Dendritic cell treated with granulocyte-macrophage colony-stimulating factor and Interleukin-4, amounts not matched to agents 40 ng/mL and 50 ng/mL, for 4 days (primary cell): Measurements from ENCODE around the gene RASAL3.

Experiments used
- H3K27ac Mint-ChIP-seq: one replicate; pipeline ENCODE4 v1.8.0; 2022; ENCODE audit warnings: mild to moderate bottlenecking, mixed read lengths
- H3K27me3 Mint-ChIP-seq: one replicate; pipeline ENCODE4 v1.8.0; 2022; ENCODE audit warnings: mild to moderate bottlenecking, mixed read lengths
- H3K36me3 Mint-ChIP-seq: one replicate; pipeline ENCODE4 v1.8.0; 2022; ENCODE audit warnings: low read depth, mixed read lengths
- H3K4me1 Mint-ChIP-seq: one replicate; pipeline ENCODE4 v1.8.0; 2022; ENCODE audit warnings: low read depth, mixed read lengths
- H3K4me3 Mint-ChIP-seq: one replicate; pipeline ENCODE4 v1.8.0; 2022; ENCODE audit warnings: mild to moderate bottlenecking, moderate library complexity, mixed read lengths
- H3K9me3 Mint-ChIP-seq: one replicate; pipeline ENCODE4 v1.8.0; 2022; ENCODE audit warnings: mixed read lengths
- intact Hi-C: fragments of 100-400 bp; cut with micrococcal nuclease; formaldehyde crosslinking; loops from one replicate; pipeline ENCODE4 v1.15.0; 2022

RASAL3 gene

DNA sequence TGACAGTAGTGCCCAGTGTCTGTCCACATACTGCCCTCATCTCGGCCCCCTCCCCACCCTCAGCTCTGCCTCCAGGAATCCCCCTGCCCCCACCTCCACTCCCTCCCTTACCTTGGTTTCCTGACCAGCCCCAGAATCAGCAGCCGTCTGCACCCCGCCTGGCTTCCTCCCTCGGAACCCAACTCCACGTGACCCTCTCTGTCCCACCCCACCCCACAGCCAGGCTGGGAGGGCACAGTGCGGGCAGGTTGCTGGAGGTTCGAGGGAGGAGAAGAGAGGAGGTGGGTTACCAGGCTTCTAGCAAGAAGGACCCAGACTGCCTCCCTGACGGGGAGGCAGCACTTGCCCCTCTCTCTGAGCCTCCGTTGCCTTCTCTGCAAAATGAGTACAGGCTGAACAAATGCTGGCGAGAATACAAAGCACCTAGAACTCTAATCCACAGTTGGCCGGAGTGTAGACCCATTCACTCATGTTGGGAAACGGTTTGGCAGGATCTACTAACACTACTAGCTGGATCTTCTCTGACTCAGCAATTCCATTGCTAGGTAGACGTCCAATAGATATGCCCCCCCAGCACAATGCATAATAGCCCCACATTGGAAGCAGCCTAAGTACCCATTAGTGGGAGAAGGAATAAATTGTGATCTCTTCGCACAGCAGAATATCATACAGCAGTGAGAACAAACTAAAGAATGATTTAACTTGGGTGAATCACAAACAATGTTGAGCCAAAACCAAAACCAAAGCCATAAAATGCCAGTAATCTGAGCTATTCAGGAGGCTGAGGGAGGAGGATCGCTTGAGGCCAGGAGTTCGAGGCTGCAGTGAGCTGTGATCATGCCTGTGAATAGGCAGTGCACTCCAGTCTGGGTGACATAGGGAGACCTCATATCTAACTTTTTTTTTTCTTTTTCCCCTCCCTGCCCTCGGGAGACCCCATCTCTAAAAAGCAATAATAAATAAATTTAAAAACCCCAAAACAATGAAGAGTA is at the start of gene RASAL3:
Gene RASAL3, minus strand, starts transcription at position 151 of the 992 bp plus-strand sequence. CDS start 186 bp downstream, outside the sequence.
- H3K4me1 Mint-ChIP-seq = peaks cover 45% of the 10 kb centered on the region
- H3K36me3 Mint-ChIP-seq = peaks cover 18% of the 10 kb centered on the region
- H3K4me3 Mint-ChIP-seq = peak within 1 kb of the TSS; percentile 83
- H3K27ac Mint-ChIP-seq = peak within 1 kb of the TSS; percentile 90
- H3K9me3 Mint-ChIP-seq = no peaks in the 10 kb centered on the region
- intact Hi-C loops = no loop called here
- H3K27me3 Mint-ChIP-seq = peaks cover 20% of the 10 kb centered on the region

DNA sequence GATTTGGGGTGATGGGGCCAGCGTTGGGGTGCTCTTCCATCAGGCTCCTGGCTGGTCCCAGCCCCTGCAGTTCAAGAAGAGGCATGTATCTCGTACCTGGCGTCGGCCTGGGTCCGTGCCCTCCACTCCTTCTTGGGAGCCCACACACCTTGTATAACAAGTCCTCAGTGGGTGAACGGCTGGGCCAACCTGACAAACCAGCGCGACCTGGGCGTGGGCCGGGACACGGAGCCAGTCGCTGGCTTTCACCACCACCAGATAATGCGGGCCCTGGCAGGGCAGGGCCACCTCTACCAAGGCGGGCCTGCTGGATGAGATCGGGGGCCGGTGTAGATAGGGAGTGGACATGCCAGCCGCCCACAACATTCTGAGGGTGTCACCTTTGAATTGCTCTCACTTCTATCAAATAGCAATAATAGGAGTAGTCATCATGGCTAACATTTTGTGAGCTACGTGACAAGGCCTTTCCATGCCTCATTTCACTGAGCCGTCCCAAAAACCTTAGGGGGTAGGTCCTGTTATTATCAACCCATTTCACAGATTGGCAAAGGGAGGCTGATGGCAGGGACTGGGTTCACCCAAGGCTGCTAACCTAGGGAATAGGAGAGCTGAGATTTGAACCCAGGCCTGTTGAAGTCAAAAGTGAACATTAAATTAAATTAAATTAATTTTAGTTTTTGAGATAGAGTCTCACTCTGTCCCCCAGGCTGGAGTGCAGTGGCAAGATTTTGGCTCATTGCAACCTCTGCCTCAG is 47.5 kb upstream of the RASAL3 start:
- peaks cover 27% of the 10 kb centered on the region for H3K4me1 Mint-ChIP-seq
- intact Hi-C loops = no loop called here
- H3K27me3 Mint-ChIP-seq = peaks cover 32% of the 10 kb centered on the region
- H3K36me3 Mint-ChIP-seq = no peaks in the 10 kb centered on the region
- H3K4me3 Mint-ChIP-seq = no peak overlapping the region
- H3K9me3 Mint-ChIP-seq = peaks cover 11% of the 10 kb centered on the region
- H3K27ac Mint-ChIP-seq = no peak overlapping the region

DNA sequence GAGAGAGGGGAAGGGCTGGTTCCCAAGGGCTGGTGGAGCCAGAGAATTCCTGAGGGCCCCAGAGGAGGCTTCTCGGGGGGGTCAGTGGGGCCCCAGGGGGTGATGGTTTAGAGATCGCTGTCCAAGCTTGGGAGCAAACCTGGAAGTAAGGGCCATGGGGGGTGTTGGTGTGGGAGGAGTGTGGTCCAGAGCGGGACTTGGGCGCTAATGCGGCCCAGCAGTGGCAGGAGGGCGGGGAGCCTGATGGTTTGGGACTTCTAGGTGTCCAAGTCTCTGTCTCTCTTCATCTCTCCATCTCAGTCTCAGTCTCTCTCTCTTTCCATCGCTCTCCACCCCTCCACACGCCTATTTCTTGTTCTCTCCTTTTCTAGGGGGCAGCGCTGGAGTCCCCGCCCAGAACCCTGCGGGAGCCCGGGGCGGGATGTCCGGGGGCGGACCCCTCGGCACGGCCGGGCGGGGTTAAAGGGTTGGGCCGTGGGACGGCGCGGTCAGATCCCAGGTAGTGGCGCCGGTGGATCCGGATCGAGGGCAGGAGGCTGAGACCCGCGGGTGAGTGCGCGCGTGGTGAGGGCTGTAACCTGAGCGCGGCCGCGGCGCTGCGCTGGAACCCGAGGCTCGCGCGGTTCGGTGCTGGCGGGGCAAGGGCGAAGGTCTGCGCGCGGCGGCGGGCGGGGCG is 43.8 kb upstream of the RASAL3 start, which contains the start of gene CYP4F22:
Gene CYP4F22, plus strand, starts transcription at position 491 of the 676 bp plus-strand sequence. CDS start 16,812 bp downstream, outside the sequence.
- Mint-ChIP-seq H3K27me3 (peaks cover 40% of the 10 kb centered on the region), H3K4me1 (peaks cover 15% of the 10 kb centered on the region), H3K4me3 (no peak within 1 kb of the TSS), H3K27ac (no peak within 1 kb of the TSS), H3K9me3 (no peaks in the 10 kb centered on the region), H3K36me3 (no peaks in the 10 kb centered on the region)
- intact Hi-C loops = no loop called here

DNA sequence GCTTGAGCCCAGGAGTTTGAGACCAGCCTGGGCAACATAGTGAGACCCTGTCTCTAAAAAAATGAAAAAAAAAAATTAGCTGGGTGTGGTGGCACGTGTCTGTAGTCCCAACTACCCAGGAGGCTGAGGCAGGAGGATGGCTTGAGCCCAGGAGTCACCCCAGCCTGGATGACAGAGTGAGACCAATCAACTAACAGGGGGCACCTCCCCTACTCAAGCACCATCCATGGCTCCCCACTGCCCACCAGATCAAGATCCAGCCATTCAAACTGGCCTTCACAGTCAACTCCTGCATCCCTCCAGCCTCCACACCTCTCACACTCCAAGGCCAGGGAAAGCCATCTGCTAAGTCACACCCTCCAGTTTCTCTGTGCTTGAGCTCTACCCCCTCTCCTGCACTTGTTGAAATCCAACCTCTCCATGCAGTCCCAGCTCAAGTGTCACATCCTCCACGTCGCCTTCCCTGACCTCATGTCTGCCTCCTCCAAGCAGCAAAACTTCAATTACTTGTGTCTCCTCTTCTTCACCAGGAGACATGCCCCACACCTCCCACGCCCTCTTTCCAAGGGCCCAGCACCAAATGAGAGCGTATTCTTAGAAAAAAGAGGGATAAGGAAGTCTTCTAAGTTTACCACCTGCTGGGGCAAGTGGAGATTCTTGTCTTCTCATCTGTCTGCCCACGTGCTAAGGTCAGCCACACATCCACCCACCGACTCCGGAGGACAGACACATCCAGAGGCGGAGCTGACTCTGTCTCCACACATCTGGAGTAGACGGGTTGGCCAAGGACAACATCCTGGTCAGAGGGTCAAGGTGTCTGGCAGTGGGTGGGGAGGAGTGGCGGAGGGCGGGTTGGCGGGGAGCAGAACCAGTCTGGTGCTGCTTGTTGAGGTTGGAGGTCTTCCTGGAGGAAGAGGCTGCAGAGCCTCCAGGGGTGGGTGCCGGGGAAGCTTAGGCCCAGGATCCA is 43.0 kb upstream of the RASAL3 start:
- H3K4me3 Mint-ChIP-seq = no peak overlapping the region
- H3K4me1 Mint-ChIP-seq = peaks cover 15% of the 10 kb centered on the region
- H3K9me3 Mint-ChIP-seq = no peaks in the 10 kb centered on the region
- H3K27ac Mint-ChIP-seq = no peak overlapping the region
- no peaks in the 10 kb centered on the region for H3K36me3 Mint-ChIP-seq
- intact Hi-C loops = no loop called here
- peaks cover 42% of the 10 kb centered on the region for H3K27me3 Mint-ChIP-seq

DNA sequence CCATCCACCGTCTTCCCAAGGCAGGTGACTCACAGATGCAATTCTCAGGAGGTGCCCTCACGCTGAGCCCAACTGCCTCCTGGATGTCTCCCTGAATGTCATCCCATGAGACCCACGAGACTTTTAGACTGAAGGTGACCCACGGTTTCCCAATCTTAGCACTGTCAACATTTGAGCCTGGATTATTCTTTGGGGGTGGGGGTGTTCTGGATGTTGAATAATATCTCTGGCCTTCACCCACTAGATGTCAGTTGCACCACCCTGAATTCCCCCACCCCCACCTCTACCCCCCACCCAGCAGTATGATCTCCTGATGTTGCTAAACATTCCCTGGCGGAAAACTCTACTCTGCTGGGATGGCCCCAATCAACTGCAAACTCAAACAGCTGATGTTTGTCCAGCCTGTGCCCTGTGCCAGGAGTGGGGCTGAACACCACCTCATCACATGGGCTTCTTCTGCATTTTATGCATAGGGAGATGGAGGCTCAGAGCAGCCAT is 41.8 kb upstream of the RASAL3 start:
- Mint-ChIP-seq H3K27ac (no peak overlapping the region), H3K4me1 (peaks cover 15% of the 10 kb centered on the region), H3K27me3 (peaks cover 48% of the 10 kb centered on the region), H3K36me3 (no peaks in the 10 kb centered on the region), H3K9me3 (no peaks in the 10 kb centered on the region), H3K4me3 (no peak overlapping the region)
- intact Hi-C loops = no loop called here

DNA sequence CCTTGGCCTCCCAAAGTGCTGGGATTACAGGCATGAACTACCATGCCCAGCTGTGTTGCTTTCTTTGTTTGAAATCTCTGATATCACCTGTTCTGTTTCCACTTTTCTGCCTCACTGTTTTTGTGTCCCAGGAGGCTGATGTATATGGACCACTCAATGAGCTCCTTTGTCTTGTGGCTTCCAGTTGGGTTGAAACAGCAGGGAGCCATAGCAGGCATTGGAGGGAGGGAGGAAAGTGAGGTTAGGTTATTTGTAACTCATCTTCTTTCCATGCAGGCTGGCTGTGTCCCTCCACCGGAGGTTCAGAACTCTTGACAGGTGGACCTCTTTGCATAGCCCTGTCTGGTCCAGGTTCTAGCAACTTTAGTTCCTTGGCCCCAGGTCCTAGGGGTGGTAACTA is 37.9 kb upstream of the RASAL3 start:
- Mint-ChIP-seq H3K27ac (no peak overlapping the region), H3K27me3 (peaks cover 34% of the 10 kb centered on the region), H3K36me3 (no peaks in the 10 kb centered on the region), H3K4me3 (no peak overlapping the region), H3K4me1 (no peaks in the 10 kb centered on the region), H3K9me3 (no peaks in the 10 kb centered on the region)
- intact Hi-C loops = no loop called here

GRCh38 chr19:15501596-15501995 is 37.3 kb upstream of the RASAL3 start:
- Mint-ChIP-seq H3K27ac (no peak overlapping the region), H3K9me3 (no peaks in the 10 kb centered on the region), H3K27me3 (peaks cover 30% of the 10 kb centered on the region), H3K4me3 (no peak overlapping the region), H3K36me3 (no peaks in the 10 kb centered on the region), H3K4me1 (no peaks in the 10 kb centered on the region)
- intact Hi-C loops = no loop called here

DNA sequence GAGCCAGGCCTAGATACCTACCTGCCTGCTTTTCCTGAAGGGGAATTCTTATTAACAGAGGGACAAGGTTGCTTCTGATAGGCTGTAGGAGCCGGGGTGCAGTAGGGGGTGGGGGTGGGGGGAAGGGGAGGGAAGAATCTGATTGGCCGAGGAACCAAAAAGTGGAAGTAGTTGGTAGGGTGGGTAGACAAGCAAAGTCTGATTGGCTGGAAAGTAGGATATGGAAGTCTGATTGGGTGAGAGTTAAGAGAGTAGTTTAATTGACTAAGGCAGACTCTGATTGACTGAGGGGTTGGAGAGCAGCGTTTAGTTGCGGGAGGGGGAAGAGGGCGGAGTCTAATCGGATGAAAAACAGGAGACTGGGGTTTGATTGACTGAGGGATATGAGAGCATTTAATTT is 34.6 kb upstream of the RASAL3 start:
- Mint-ChIP-seq H3K9me3 (no peaks in the 10 kb centered on the region), H3K27me3 (peaks cover 23% of the 10 kb centered on the region), H3K27ac (no peak overlapping the region), H3K36me3 (no peaks in the 10 kb centered on the region), H3K4me1 (no peaks in the 10 kb centered on the region), H3K4me3 (no peak overlapping the region)
- intact Hi-C loops = no loop called here

DNA sequence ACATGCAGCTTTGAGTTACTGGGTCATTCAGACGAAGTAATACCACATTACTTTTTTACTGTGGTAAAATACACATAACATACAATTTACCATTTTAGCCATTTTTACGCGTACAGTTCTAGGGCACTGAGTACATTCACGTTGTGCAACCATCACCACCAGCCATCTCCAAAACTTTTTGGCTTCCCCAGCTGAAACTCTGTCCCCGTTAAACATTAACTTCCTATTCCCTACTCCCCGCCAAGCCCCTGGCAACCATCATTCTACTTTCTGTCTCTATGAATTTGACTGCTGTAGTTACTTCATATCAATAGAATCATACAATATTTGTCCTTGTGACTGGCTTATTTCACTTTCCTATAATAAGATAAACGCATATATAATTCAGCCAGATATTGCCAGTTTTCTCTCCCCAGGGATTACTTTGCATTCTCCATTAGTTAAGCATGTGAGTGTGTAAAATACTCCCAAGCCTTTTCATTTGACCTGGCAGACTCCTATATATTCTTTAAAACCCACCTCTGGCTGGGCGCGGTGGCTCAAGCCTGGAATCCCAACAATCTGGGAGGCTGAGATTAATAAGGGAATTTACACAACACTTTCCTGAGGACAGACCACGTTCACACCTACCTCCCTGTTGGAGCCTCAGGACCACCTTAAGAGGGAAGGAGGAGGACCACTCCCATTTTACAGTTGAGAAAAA is 34.0 kb upstream of the RASAL3 start:
- intact Hi-C loops = no loop called here
- Mint-ChIP-seq H3K4me3 (no peak overlapping the region), H3K36me3 (no peaks in the 10 kb centered on the region), H3K4me1 (no peaks in the 10 kb centered on the region), H3K27me3 (peaks cover 23% of the 10 kb centered on the region), H3K27ac (no peak overlapping the region), H3K9me3 (no peaks in the 10 kb centered on the region)

GRCh38 chr19:15495151-15495550 is 30.8 kb upstream of the RASAL3 start:
- Mint-ChIP-seq H3K27ac (no peak overlapping the region), H3K27me3 (peaks cover 16% of the 10 kb centered on the region), H3K9me3 (no peaks in the 10 kb centered on the region)

DNA sequence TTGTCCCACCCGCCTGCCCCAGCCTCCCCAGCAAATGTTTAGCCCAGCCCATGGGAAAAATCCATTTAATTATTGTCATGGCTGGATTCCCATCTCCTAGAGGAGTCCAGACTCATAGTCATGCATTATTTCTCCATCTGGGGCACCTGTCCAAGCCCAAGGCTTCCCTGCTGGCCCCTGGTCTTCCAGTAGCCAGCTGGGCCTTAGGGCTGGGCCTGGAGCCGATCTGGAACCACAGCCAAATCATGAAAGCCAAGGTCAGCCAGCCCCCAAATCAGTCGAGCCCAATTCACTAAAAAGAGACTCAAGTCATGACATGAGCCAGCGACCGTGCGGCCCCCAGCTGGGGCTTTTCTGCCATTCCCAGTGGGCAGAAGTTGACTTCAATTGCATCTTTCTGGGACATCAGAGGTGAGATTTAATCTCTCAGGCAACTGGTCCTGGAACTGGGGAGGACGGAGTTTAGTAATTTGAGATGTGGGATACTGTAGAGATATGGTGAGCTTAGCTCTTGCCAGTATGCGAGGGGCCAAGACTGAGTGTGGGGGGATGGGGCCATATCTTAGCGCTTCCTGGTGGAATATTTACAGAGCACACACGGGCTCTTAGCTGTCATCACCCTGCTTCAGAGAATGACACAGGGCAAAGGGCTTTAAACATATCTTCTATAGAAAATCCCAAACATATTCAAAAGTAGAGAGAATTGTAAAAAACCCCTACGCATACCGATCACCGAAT is 24.3 kb upstream of the RASAL3 start:
- intact Hi-C loops = no loop called here
- Mint-ChIP-seq H3K4me1 (no peaks in the 10 kb centered on the region), H3K27ac (no peak overlapping the region), H3K36me3 (no peaks in the 10 kb centered on the region), H3K27me3 (peaks cover 6% of the 10 kb centered on the region), H3K9me3 (peaks cover 7% of the 10 kb centered on the region), H3K4me3 (no peak overlapping the region)

More at GRCh38 chr19:15495151-15495550, 30.8 kb upstream of the RASAL3 start:
- H3K4me1 Mint-ChIP-seq = no peaks in the 10 kb centered on the region
- intact Hi-C loops = no loop called here
- H3K36me3 Mint-ChIP-seq = no peaks in the 10 kb centered on the region
- no peak overlapping the region for H3K4me3 Mint-ChIP-seq

DNA sequence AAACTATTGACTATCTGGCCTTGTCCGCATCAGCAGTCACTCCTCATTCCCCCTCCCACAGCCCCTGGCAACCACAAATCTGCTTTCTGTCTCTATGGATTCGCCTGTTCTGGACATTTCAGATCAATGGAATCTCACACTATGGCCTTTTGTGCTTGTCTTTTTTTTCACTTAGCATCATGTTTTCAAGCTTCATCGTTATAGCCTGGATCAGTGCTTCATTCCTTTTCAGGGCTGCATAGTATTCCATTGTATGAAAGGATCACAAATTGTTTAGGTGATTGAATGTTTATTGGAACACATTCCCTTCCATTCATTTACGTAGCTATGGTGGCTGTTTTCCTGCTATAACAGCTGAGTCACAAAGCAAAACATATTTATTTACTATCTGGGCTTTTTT is 22.7 kb upstream of the RASAL3 start:
- no peaks in the 10 kb centered on the region for H3K36me3 Mint-ChIP-seq
- H3K27me3 Mint-ChIP-seq = no peaks in the 10 kb centered on the region
- H3K4me3 Mint-ChIP-seq = no peak overlapping the region
- peaks cover 7% of the 10 kb centered on the region for H3K9me3 Mint-ChIP-seq
- intact Hi-C loops = no loop called here
- H3K4me1 Mint-ChIP-seq = no peaks in the 10 kb centered on the region
- no peak overlapping the region for H3K27ac Mint-ChIP-seq
